GM12878 (cell line): Measurements from ENCODE around the gene MAPT. TPM values are rescaled to one million over a fixed set of nuclear protein-coding genes. Genes with fewer than 3 reads are reported as not detected.

Experiments used
- ATAC-seq: fragments of 200-7000 bp; cut with Tn5 transposase; 3 replicates; pipeline ENCODE4 v1.9.1; 2020; ENCODE audit warnings: mild to moderate bottlenecking, moderate library complexity
- BruUV-seq: library from RNA; stranded (reverse); fragments of 400-500 nt; replicated peaks from 2 replicates; lab custom pipeline; 2021; lab: Mats Ljungman, UMichigan
- CTCF ChIA-PET: fragments of 300-600 bp; sonication (Branson Sonifier 250); formaldehyde crosslinking; extraction: SDS; loops from one replicate; lab custom pipeline; 2021; ENCODE audit warnings: inconsistent platforms; lab: Yijun Ruan, JAX
- POLR2A ChIA-PET: fragments of 350-600 bp; formaldehyde crosslinking; extraction: SDS; loops from one replicate; lab custom pipeline; 2021; ENCODE audit warnings: inconsistent platforms; lab: Charles Lee
- RAD21 ChIA-PET: fragments of 300-600 bp; sonication (Branson Sonifier 250); formaldehyde crosslinking; loops from one replicate; lab custom pipeline; 2023; ENCODE audit warnings: antibody characterized with exemption; ENCODE audit not compliant: unreplicated experiment; lab: Charles Lee
- SMC1A ChIA-PET: fragments of 300-600 bp; sonication (Branson Sonifier 250); formaldehyde crosslinking; loops from one replicate; lab custom pipeline; 2023; ENCODE audit not compliant: unreplicated experiment, uncharacterized antibody; lab: Charles Lee
- DNase-seq: peaks from one replicate; pipeline ENCODE4 v3.0.0-alpha.2; 2011; ENCODE audit warnings: low read depth, low spot score
- FAIRE-seq: peaks from 3 replicates; lab custom pipeline; 2011; peaks lifted over from hg19 to GRCh38; lab: Jason Lieb, UNC
- H2AFZ ChIP-seq: 2 replicates; pipeline ENCODE4 v1.6.0; 2011; ENCODE audit warnings: low read depth, low read length, control low read depth; ENCODE audit not compliant: control insufficient read depth
- H3K27ac ChIP-seq: 2 replicates; pipeline ENCODE4 v1.5.1; 2011; ENCODE audit warnings: control low read depth; ENCODE audit not compliant: control insufficient read depth, insufficient read depth
- H3K27me3 ChIP-seq, 2 experiments: replicated peaks in 1 of 2; 2 replicates each; pipeline versions ENCODE4 v1.6.0 to v1.6.1; 2011; ENCODE audit warnings: low read length in 1 of 2; ENCODE audit not compliant: control insufficient read depth in 2 of 2, insufficient read depth in 2 of 2
- H3K36me3 ChIP-seq, 2 experiments: 2 replicates each; pipeline ENCODE4 v1.5.1; 2011; ENCODE audit warnings: low read length in 1 of 2; ENCODE audit not compliant: control insufficient read depth in 2 of 2, insufficient read depth in 2 of 2
- H3K4me1 ChIP-seq: 2 replicates; pipeline ENCODE4 v1.6.1; 2011; ENCODE audit warnings: mild to moderate bottlenecking, low read length, moderate library complexity, mixed read lengths; ENCODE audit not compliant: control insufficient read depth, insufficient read depth
- H3K4me2 ChIP-seq: 2 replicates; pipeline ENCODE4 v1.6.0; 2011; ENCODE audit warnings: control low read depth; ENCODE audit not compliant: control insufficient read depth, insufficient read depth
- H3K4me3 ChIP-seq: fragments of 200-600 bp; sonication (generic); 2 replicates; pipeline ENCODE4 v1.5.1; 2016
- H3K79me2 ChIP-seq: 2 replicates; pipeline ENCODE4 v1.6.0; 2011; ENCODE audit warnings: low read length; ENCODE audit not compliant: control insufficient read depth, insufficient read depth
- H3K9ac ChIP-seq: 2 replicates; pipeline ENCODE4 v1.8.0; 2011; ENCODE audit warnings: low read length, control low read depth, mixed read lengths; ENCODE audit not compliant: control insufficient read depth, insufficient read depth
- H3K9me3 ChIP-seq: replicated peaks from 3 replicates; pipeline ENCODE4 v1.5.1; 2011; ENCODE audit warnings: mild to moderate bottlenecking, low read length; ENCODE audit not compliant: control insufficient read depth, insufficient read depth
- H4K20me1 ChIP-seq: 2 replicates; pipeline ENCODE4 v1.6.0; 2011; ENCODE audit not compliant: control insufficient read depth, insufficient read depth
- CHD1 ChIP-seq: IDR thresholded peaks from 2 replicates; pipeline ENCODE4 v1.6.1; 2012; ENCODE audit warnings: low read depth, low read length, improper control_type of control experiment
- E2F4 ChIP-seq: IDR thresholded peaks from 2 replicates; pipeline ENCODE4 v1.6.1; 2012; ENCODE audit warnings: low read depth, low read length, improper control_type of control experiment
- ETV6 ChIP-seq, 2 experiments: fragments of 450-650 bp in 1 of 2; IDR thresholded peaks in 1 of 2; conservative IDR thresholded peaks in 1 of 2; 2 replicates each; pipeline ENCODE4 v1.6.1; 2014; ENCODE audit warnings: antibody characterized with exemption in 1 of 2, borderline replicate concordance in 1 of 2, low read depth in 1 of 2, mild to moderate bottlenecking in 1 of 2, moderate library complexity in 1 of 2
- EZH2 ChIP-seq: IDR thresholded peaks from 2 replicates; pipeline ENCODE4 v1.6.1; 2012; ENCODE audit warnings: low read depth, mild to moderate bottlenecking, control low read depth, inconsistent platforms, low read length, borderline replicate concordance; ENCODE audit not compliant: control insufficient read depth
- FOS ChIP-seq: IDR thresholded peaks from 3 replicates; pipeline ENCODE4 v1.6.1; 2011; ENCODE audit warnings: borderline replicate concordance; ENCODE audit not compliant: insufficient read length; ENCODE audit errors: extremely low read depth
- FOXM1 ChIP-seq: IDR thresholded peaks from 2 replicates; pipeline ENCODE4 v1.6.1; 2012; ENCODE audit warnings: low read depth, mild to moderate bottlenecking, inconsistent platforms, low read length, moderate library complexity
- HSF1 ChIP-seq: fragments of 150-350 bp; IDR thresholded peaks from 2 replicates; pipeline ENCODE4 v1.6.1; 2014; ENCODE audit warnings: mild to moderate bottlenecking, low read depth, low read length
- NFYA ChIP-seq: IDR thresholded peaks from 2 replicates; pipeline ENCODE4 v1.6.1; 2011; ENCODE audit warnings: low read depth, mild to moderate bottlenecking, low read length, improper control_type of control experiment, borderline replicate concordance
- PBX3 ChIP-seq: IDR thresholded peaks from 2 replicates; pipeline ENCODE4 v1.6.1; 2011; ENCODE audit warnings: mild to moderate bottlenecking, low read depth, low read length, moderate library complexity; ENCODE audit not compliant: insufficient replicate concordance
- SIN3A ChIP-seq: IDR thresholded peaks from 2 replicates; pipeline ENCODE4 v1.6.1; 2012; ENCODE audit warnings: low read depth, low read length, improper control_type of control experiment
- SIX5 ChIP-seq: IDR thresholded peaks from 2 replicates; pipeline ENCODE4 v1.6.1; 2011; ENCODE audit warnings: mild to moderate bottlenecking, low read depth, low read length, moderate library complexity; ENCODE audit not compliant: severe bottlenecking
- STAT1 ChIP-seq: fragments of 450-650 bp; conservative IDR thresholded peaks from 2 replicates; pipeline ENCODE4 v1.6.1; 2014; ENCODE audit warnings: antibody characterized with exemption, mild to moderate bottlenecking
- STAT3 ChIP-seq: IDR thresholded peaks from 2 replicates; pipeline ENCODE4 v1.6.1; 2011; ENCODE audit warnings: low read depth, low read length, improper control_type of control experiment
- TCF7 ChIP-seq: IDR thresholded peaks from 2 replicates; pipeline ENCODE4 v1.6.1; 2014; ENCODE audit warnings: antibody characterized with exemption, borderline replicate concordance
- WRNIP1 ChIP-seq: IDR thresholded peaks from 2 replicates; pipeline ENCODE4 v1.6.1; 2011; ENCODE audit warnings: low read depth, low read length, improper control_type of control experiment, borderline replicate concordance
- YBX1 ChIP-seq: fragments of 450-650 bp; IDR thresholded peaks from 2 replicates; pipeline ENCODE4 v1.6.1; 2016; ENCODE audit warnings: antibody characterized with exemption
- ZNF274 ChIP-seq: IDR thresholded peaks from one replicate; pipeline ENCODE4 v1.8.0; 2011; ENCODE audit not compliant: insufficient read length, insufficient read depth
- WGBS: methylation state at CpG from one replicate; pipeline ENCODE4 v1.1.6; 2016; ENCODE audit warnings: low lambda C conversion rate; ENCODE audit not compliant: insufficient replicate concordance, insufficient coverage; ENCODE audit errors: missing lambda C conversion rate; 5-methylcytosine and 5-hydroxymethylcytosine counted together
- in situ Hi-C: fragments of 300-500 bp; cut with MboI; formaldehyde crosslinking; loops from 9 replicates; pipeline ENCODE4 v1.14.3; 2018; ENCODE audit warnings: mixed read lengths
- intact Hi-C: fragments of 100-400 bp; cut with micrococcal nuclease; formaldehyde crosslinking; loops from one replicate; pipeline ENCODE4 v1.14.2; 2022; ENCODE audit not compliant: unreplicated experiment
- polyA plus RNA-seq, 11 experiments: library from polyadenylated mRNA; depleted of rRNA in 4 of 11; unstranded in 6 of 11; stranded (reverse) in 5 of 11; fragments of >200 nt; fragmentation: Nextera tagmentation in 4 of 11; fragmentation: Illumina TruSeq in 1 of 11; extraction: Ambion mirVana in 4 of 11; extraction: Trizol in 1 of 11; gene quantifications; 1 replicate in 1 of 11; 2 replicates in 10 of 11; pipeline versions ENCODE4 v1.2.1 to v1.2.3, GENCODE V29; 2011 to 2016; ENCODE audit warnings: inconsistent platforms in 2 of 11, missing spikeins in 2 of 11, low read depth in 1 of 11
- total RNA-seq, 4 experiments: library from RNA; depleted of rRNA in 3 of 4; stranded (reverse); fragments of >200 nt in 3 of 4; fragmentation: Illumina TruSeq in 1 of 4; extraction: Trizol in 1 of 4; gene quantifications; 2 replicates each; pipeline versions ENCODE4 v1.2.1 to v1.2.3, GENCODE V29; 2013 to 2021

Gene MAPT
- total and polyA plus RNA-seq, 10 of the 15 experiments (the other 5 are each of a cell fraction or from before 2014, with no cell fraction given), result under 0.01 to 0.05 (median 0.03) TPM; not detected in 7

- Histone ChIP-seq H3K9ac (no peak overlapping the region), H3K4me2 (no peak overlapping the region), H3K27me3 (no peaks in the 10 kb centered on the region; a peak in 1 of 4 replicates), H3K4me3 (no peak overlapping the region), H3K79me2 (no peaks in the 10 kb centered on the region), H3K4me1 (no peaks in the 10 kb centered on the region), H2AFZ (no peak overlapping the region), H3K27ac (no peak overlapping the region), H3K36me3 (no peaks in the 10 kb centered on the region), H4K20me1 (no peaks in the 10 kb centered on the region), H3K9me3 (no peaks in the 10 kb centered on the region)
- 23% methylated on average over 5 of the region's 5 CpGs for WGBS
- DNase-seq (no peak), FAIRE-seq (no peak), ATAC-seq (no peak)
- ChIA-PET CTCF (interaction anchor here (3.1 kb wide), 1 partner anchor 210 kb away, joined by 15 read pairs; no protein-coding TSS in a partner anchor), SMC1A (no interaction called here), RAD21 (no interaction called here), POLR2A (no interaction called here)
- intact Hi-C loops (no loop called here), in situ Hi-C loops (no loop called here)
- TF ChIP-seq SIX5, result no peak
- TF ChIP-seq ZNF274, result no peak
- TF ChIP-seq FOXM1, result no peak
- no peak for TF ChIP-seq TCF7
- no peak for TF ChIP-seq STAT3
- no peak for TF ChIP-seq ETV6 (conservative IDR thresholded peaks at IDR 0.05 in 1 of 2, IDR thresholded peaks at IDR 0.05 in 1 of 2; ENCODE audit: borderline replicate concordance in 1 of 2, low read depth in 1 of 2)
- no peak for TF ChIP-seq NFYA
- TF ChIP-seq STAT1, result no peak
- no peak for TF ChIP-seq FOS
- no peak for TF ChIP-seq E2F4
- no peak for TF ChIP-seq WRNIP1
- no peak for TF ChIP-seq SIN3A
- no peak for TF ChIP-seq PBX3
- TF ChIP-seq HSF1, result no peak
- TF ChIP-seq YBX1, result no peak
- TF ChIP-seq EZH2, result no peak
- no peak for TF ChIP-seq CHD1
- no TSS peak for BruUV-seq
Observed at GRCh38 chr17:45850468-45850867, 43.9 kb upstream of the MAPT start.
